Glutamatergic neuron (in vitro differentiated cells): ENCODE measurements around the gene EVX1. TPM values are rescaled to one million over a fixed set of nuclear protein-coding genes. Genes with fewer than 3 reads are reported as not detected.

ENCODE experiments used
- DNase-seq: peaks from one replicate; pipeline ENCODE4 v3.0.0; 2022
- H3K27ac Mint-ChIP-seq: one replicate; pipeline ENCODE4 v1.8.0; 2020; ENCODE audit warnings: mild to moderate bottlenecking, mixed read lengths, inconsistent platforms; ENCODE audit not compliant: unreplicated experiment
- H3K27me3 Mint-ChIP-seq: one replicate; pipeline ENCODE4 v1.8.0; 2020; ENCODE audit warnings: mild to moderate bottlenecking, moderate library complexity, mixed read lengths, inconsistent platforms; ENCODE audit not compliant: unreplicated experiment
- H3K36me3 Mint-ChIP-seq: one replicate; pipeline ENCODE4 v1.8.0; 2020; ENCODE audit warnings: mild to moderate bottlenecking, mixed read lengths, inconsistent platforms; ENCODE audit not compliant: unreplicated experiment
- H3K4me1 Mint-ChIP-seq: one replicate; pipeline ENCODE4 v1.8.0; 2020; ENCODE audit warnings: mild to moderate bottlenecking, low read depth, mixed read lengths, inconsistent platforms; ENCODE audit not compliant: unreplicated experiment
- H3K4me3 Mint-ChIP-seq: one replicate; pipeline ENCODE4 v1.8.0; 2020; ENCODE audit warnings: mild to moderate bottlenecking, mixed read lengths, inconsistent platforms; ENCODE audit not compliant: unreplicated experiment
- H3K9me3 Mint-ChIP-seq: one replicate; pipeline ENCODE4 v1.8.0; 2020; ENCODE audit warnings: mild to moderate bottlenecking, moderate library complexity, mixed read lengths, inconsistent platforms; ENCODE audit not compliant: unreplicated experiment
- CTCF ChIP-seq: fragments of 200-600 bp; sonication (generic); IDR thresholded peaks from one replicate; pipeline ENCODE4 v1.5.0; 2021; ENCODE audit not compliant: partially characterized antibody, unreplicated experiment
- total RNA-seq: library from RNA; stranded (reverse); fragmentation: NEBNext Ultra II Directional; extraction: Animal tissue kit (Norgen Biotek cat#: 25700); gene quantifications from one replicate; pipeline ENCODE4 v1.2.1, GENCODE V29; 2021; ENCODE audit not compliant: unreplicated experiment

The EVX1 gene
- total RNA-seq, 1 donor from 2014 or later, result 7.1 TPM

GRCh38 chr7:27202862-27203134 lies 39.8 kb upstream of the EVX1 start:
- Mint-ChIP-seq H3K27ac (no peak overlapping the region), H3K4me3 (no peak overlapping the region), H3K4me1 (peaks cover 3% of the 10 kb centered on the region), H3K36me3 (no peaks in the 10 kb centered on the region), H3K27me3 (peaks cover 65% of the 10 kb centered on the region), H3K9me3 (peaks cover 17% of the 10 kb centered on the region)
- no peak for TF ChIP-seq CTCF
- DNase-seq, result no peak

GRCh38 chr7:27203365-27203953 lies 39.1 kb upstream of the EVX1 start:
- Mint-ChIP-seq H3K9me3 (peaks cover 17% of the 10 kb centered on the region), H3K27me3 (peaks cover 64% of the 10 kb centered on the region), H3K4me3 (no peak overlapping the region), H3K4me1 (peaks cover 3% of the 10 kb centered on the region), H3K36me3 (no peaks in the 10 kb centered on the region), H3K27ac (no peak overlapping the region)
- DNase-seq, result no peak
- TF ChIP-seq CTCF, result no peak

- H3K27me3 Mint-ChIP-seq, result peaks cover 61% of the 10 kb centered on the region
- TF ChIP-seq CTCF, result no peak
- DNase-seq, result no peak
- no peaks in the 10 kb centered on the region for H3K36me3 Mint-ChIP-seq
- peaks cover 17% of the 10 kb centered on the region for H3K9me3 Mint-ChIP-seq
- H3K4me3 Mint-ChIP-seq, result no peak overlapping the region
- no peak overlapping the region for H3K27ac Mint-ChIP-seq
- H3K4me1 Mint-ChIP-seq, result peaks cover 3% of the 10 kb centered on the region
These were observed 38.5 kb upstream of the EVX1 start for GRCh38 chr7:27203964-27204594.

GRCh38 chr7:27204851-27205322 lies 37.7 kb upstream of the EVX1 start:
- H3K36me3 Mint-ChIP-seq, result no peaks in the 10 kb centered on the region
- H3K4me1 Mint-ChIP-seq, result peaks cover 3% of the 10 kb centered on the region
- peaks cover 59% of the 10 kb centered on the region for H3K27me3 Mint-ChIP-seq
- peaks cover 17% of the 10 kb centered on the region for H3K9me3 Mint-ChIP-seq
- peak overlapping the region; percentile 25 for H3K4me3 Mint-ChIP-seq
- no peak overlapping the region for H3K27ac Mint-ChIP-seq
- no peak for TF ChIP-seq CTCF
- DNase-seq, result peak; percentile 49

- Mint-ChIP-seq H3K9me3 (peaks cover 17% of the 10 kb centered on the region), H3K27ac (no peak overlapping the region), H3K4me1 (peaks cover 3% of the 10 kb centered on the region), H3K36me3 (no peaks in the 10 kb centered on the region), H3K4me3 (no peak overlapping the region), H3K27me3 (peaks cover 58% of the 10 kb centered on the region)
- DNase-seq, result no peak
- no peak for TF ChIP-seq CTCF
These were observed 37.0 kb upstream of the EVX1 start for GRCh38 chr7:27205325-27206280.
